ENCODE data around the gene RASGRF1.

- TF ChIP-seq, protein P1, sequence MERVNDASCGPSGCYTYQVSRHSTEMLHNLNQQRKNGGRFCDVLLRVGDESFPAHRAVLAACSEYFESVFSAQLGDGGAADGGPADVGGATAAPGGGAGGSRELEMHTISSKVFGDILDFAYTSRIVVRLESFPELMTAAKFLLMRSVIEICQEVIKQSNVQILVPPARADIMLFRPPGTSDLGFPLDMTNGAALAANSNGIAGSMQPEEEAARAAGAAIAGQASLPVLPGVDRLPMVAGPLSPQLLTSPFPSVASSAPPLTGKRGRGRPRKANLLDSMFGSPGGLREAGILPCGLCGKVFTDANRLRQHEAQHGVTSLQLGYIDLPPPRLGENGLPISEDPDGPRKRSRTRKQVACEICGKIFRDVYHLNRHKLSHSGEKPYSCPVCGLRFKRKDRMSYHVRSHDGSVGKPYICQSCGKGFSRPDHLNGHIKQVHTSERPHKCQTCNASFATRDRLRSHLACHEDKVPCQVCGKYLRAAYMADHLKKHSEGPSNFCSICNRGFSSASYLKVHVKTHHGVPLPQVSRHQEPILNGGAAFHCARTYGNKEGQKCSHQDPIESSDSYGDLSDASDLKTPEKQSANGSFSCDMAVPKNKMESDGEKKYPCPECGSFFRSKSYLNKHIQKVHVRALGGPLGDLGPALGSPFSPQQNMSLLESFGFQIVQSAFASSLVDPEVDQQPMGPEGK (CRISPR knock-in tag; IDR thresholded peaks at IDR 0.05; ENCODE audit: borderline replicate concordance): no peak
- TF ChIP-seq ESRRG (CRISPR knock-in tag; IDR thresholded peaks at IDR 0.05) (no peak), OSR1 (CRISPR knock-in tag; IDR thresholded peaks at IDR 0.05) (no peak)
Measured at GRCh38 chr15:79017953-79018352, 72.6 kb downstream of the RASGRF1 start.

Measured in SK-N-SH treated with all-trans-retinoic acid at 6 μM for 48 hours (cell line).